ENCODE results near the gene TMEM175. TPM values are rescaled to one million over a fixed set of nuclear protein-coding genes. Genes with fewer than 3 reads are reported as not detected.

Gene TMEM175
- polyA plus RNA-seq, 1 of the 3 experiments (the other 2 are of a cell fraction): 54.2 TPM

DNA sequence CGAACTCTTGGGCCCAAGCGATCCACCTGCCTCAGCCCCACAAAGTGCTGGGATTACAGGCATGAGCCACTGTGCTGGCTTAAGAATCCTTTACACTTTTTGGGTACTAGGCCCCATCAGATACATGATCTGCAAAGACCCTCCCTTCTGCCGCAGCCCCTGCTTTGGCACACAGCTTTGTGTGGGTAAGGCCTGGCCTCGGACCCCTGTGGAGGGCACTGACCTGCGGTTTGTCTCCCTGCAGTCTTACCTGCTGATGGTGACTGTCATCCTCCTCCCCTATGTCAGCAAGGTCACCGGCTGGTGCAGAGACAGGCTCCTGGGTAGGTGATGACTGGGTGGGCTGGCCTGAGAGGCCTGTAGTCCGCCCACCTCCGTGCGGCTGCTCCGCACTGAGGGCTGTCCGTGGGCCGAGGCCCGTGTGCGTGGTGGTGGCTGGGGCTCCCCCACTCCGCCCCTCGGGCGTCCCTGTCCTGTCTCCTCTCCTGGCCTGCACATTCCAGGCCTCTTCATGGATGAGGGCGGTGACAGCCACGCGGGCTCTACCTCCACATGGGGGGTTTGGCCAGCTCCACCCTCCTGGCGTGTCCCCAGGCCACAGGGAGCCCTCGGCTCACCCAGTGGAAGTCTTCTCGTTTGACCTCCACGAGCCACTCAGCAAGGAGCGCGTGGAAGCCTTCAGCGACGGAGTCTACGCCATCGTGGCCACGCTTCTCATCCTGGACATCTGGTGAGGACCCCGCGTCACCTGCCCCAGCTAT is 23.1 kb downstream of the TMEM175 start:
- no peak for TF ChIP-seq MXI1 (IDR thresholded peaks at IDR 0.05; ENCODE audit: low read depth, low read length)
- no peak for TF ChIP-seq TAF1 (IDR thresholded peaks at IDR 0.05; ENCODE audit: borderline replicate concordance, low read depth, low read length)
- TF ChIP-seq FOSL2 (IDR thresholded peaks at IDR 0.05; ENCODE audit: borderline replicate concordance, low read depth): no peak
- TF ChIP-seq REST (IDR thresholded peaks at IDR 0.05; ENCODE audit: low read depth, low read length): no peak
- no peak for TF ChIP-seq MEF2A (IDR thresholded peaks at IDR 0.05; ENCODE audit: borderline replicate concordance, low read depth)
- TF ChIP-seq GABPA (IDR thresholded peaks at IDR 0.05; ENCODE audit: low read depth): no peak
- no peak for TF ChIP-seq TCF12 (IDR thresholded peaks at IDR 0.05)
- TF ChIP-seq CHD2 (IDR thresholded peaks at IDR 0.05; ENCODE audit: low read length, partially characterized antibody): no peak
- TF ChIP-seq, protein P1, sequence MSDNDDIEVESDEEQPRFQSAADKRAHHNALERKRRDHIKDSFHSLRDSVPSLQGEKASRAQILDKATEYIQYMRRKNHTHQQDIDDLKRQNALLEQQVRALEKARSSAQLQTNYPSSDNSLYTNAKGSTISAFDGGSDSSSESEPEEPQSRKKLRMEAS (IDR thresholded peaks at IDR 0.05; ENCODE audit: low read depth): no peak
- TF ChIP-seq NFIC (IDR thresholded peaks at IDR 0.05; ENCODE audit: borderline replicate concordance): no peak
- TF ChIP-seq ELF1 (IDR thresholded peaks at IDR 0.05): no peak
- Histone ChIP-seq H3K9me3 (no peaks in the 10 kb centered on the region), H3K9me2 (no peaks in the 10 kb centered on the region), H3K4me2 (no peak overlapping the region), H3K27ac (ENCODE audit: low read depth in 2 of 2, low read length in 1 of 2) (no peak overlapping the region), H3K4me1 (ENCODE audit: control insufficient read depth in 1 of 2, insufficient read depth in 2 of 2, low read depth in 1 of 2, low read length in 1 of 2) (no peaks in the 10 kb centered on the region), H3K27me3 (ENCODE audit: insufficient read depth) (no peaks in the 10 kb centered on the region), H3K36me3 (replicated peaks in 1 of 2; ENCODE audit: control insufficient read depth in 1 of 2, insufficient read depth in 2 of 2, low read length in 1 of 2) (peaks cover 0 to 22% of the 10 kb centered on the region in 2 experiments), H3K9ac (no peak overlapping the region), H2AFZ (ENCODE audit: low read depth) (no peak overlapping the region), H3K79me2 (ENCODE audit: insufficient read depth) (no peaks in the 10 kb centered on the region), H3F3A (replicated peaks; ENCODE audit: insufficient read depth) (no peaks in the 10 kb centered on the region), H3K4me3 (ENCODE audit: low read depth in 2 of 2, low read length in 1 of 2) (no peak overlapping the region), H4K20me1 (ENCODE audit: insufficient read depth) (no peaks in the 10 kb centered on the region)
- DNase-seq: peak; percentile 15
- CTCF ChIA-PET: no interaction called here
- POLR2A ChIA-PET: no interaction called here
- WGBS (ENCODE audit: low lambda C conversion rate): 96% methylated on average over 13 of the region's 33 CpGs

DNA sequence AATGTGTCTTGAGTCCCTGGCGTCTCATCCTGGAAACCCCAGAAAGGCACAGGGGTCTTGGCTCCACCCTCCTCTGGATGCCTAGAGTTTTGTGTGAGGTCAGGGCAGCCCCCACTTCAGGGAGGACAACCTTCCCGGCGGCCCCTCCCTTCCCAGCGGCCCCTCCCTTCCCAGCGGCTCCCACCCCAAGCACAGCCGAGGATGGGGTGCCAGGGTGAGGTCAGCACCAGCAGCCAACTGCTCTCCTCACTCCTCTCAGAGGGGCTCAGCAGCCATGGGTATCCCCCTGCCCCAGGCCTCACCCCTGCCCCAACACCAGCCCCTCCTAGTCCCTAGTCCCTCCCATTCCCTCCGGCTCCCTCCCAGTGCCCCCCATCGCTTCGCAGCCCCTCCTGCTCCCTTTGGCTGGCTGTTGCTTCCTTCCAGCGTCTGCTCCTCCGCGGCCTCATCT is 23.7 kb downstream of the TMEM175 start:
- Histone ChIP-seq H3K9ac (no peak overlapping the region), H3F3A (replicated peaks; ENCODE audit: insufficient read depth) (no peaks in the 10 kb centered on the region), H3K27ac (ENCODE audit: low read depth in 2 of 2, low read length in 1 of 2) (no peak overlapping the region), H3K36me3 (replicated peaks in 1 of 2; ENCODE audit: control insufficient read depth in 1 of 2, insufficient read depth in 2 of 2, low read length in 1 of 2) (peaks cover 0 to 23% of the 10 kb centered on the region in 2 experiments), H3K9me3 (no peaks in the 10 kb centered on the region), H2AFZ (ENCODE audit: low read depth) (no peak overlapping the region), H4K20me1 (ENCODE audit: insufficient read depth) (no peaks in the 10 kb centered on the region), H3K4me2 (no peak overlapping the region), H3K4me1 (ENCODE audit: control insufficient read depth in 1 of 2, insufficient read depth in 2 of 2, low read depth in 1 of 2, low read length in 1 of 2) (no peaks in the 10 kb centered on the region), H3K9me2 (no peaks in the 10 kb centered on the region), H3K27me3 (ENCODE audit: insufficient read depth) (no peaks in the 10 kb centered on the region), H3K4me3 (ENCODE audit: low read depth in 2 of 2, low read length in 1 of 2) (no peak overlapping the region), H3K79me2 (ENCODE audit: insufficient read depth) (no peaks in the 10 kb centered on the region)
- 87% methylated on average over 9 of the region's 12 CpGs for WGBS (ENCODE audit: low lambda C conversion rate)
- POLR2A ChIA-PET: no interaction called here
- DNase-seq: peak; percentile 29
- CTCF ChIA-PET: no interaction called here
- TF ChIP-seq, protein P2, sequence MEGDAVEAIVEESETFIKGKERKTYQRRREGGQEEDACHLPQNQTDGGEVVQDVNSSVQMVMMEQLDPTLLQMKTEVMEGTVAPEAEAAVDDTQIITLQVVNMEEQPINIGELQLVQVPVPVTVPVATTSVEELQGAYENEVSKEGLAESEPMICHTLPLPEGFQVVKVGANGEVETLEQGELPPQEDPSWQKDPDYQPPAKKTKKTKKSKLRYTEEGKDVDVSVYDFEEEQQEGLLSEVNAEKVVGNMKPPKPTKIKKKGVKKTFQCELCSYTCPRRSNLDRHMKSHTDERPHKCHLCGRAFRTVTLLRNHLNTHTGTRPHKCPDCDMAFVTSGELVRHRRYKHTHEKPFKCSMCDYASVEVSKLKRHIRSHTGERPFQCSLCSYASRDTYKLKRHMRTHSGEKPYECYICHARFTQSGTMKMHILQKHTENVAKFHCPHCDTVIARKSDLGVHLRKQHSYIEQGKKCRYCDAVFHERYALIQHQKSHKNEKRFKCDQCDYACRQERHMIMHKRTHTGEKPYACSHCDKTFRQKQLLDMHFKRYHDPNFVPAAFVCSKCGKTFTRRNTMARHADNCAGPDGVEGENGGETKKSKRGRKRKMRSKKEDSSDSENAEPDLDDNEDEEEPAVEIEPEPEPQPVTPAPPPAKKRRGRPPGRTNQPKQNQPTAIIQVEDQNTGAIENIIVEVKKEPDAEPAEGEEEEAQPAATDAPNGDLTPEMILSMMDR (IDR thresholded peaks at IDR 0.05): no peak
- TF ChIP-seq NFIC (IDR thresholded peaks at IDR 0.05; ENCODE audit: borderline replicate concordance) (no peak), NRF1 (IDR thresholded peaks at IDR 0.05; ENCODE audit: low read depth, low read length) (no peak), TAF1 (IDR thresholded peaks at IDR 0.05; ENCODE audit: borderline replicate concordance, low read depth, low read length) (no peak), POLR2AphosphoS5 (IDR thresholded peaks at IDR 0.05; ENCODE audit: low read depth, low read length) (no peak), REST (IDR thresholded peaks at IDR 0.05; ENCODE audit: low read depth, low read length) (no peak), SIN3A (IDR thresholded peaks at IDR 0.05; ENCODE audit: borderline replicate concordance, low read depth, low read length) (no peak), ELF1 (IDR thresholded peaks at IDR 0.05) (no peak), SMC3 (IDR thresholded peaks at IDR 0.05; ENCODE audit: low read depth, low read length) (no peak), TCF12 (IDR thresholded peaks at IDR 0.05) (no peak), YY1 (IDR thresholded peaks at IDR 0.05; ENCODE audit: low read depth) (no peak), RAD21 (IDR thresholded peaks at IDR 0.05; ENCODE audit: low read length) (no peak)

Measured in SK-N-SH (cell line).